8988T (cell line): ENCODE data around the gene ITPR1.

Source experiments
- DNase-seq: peaks from one replicate; pipeline ENCODE4 v3.0.0; 2011

ITPR1 gene

DNA sequence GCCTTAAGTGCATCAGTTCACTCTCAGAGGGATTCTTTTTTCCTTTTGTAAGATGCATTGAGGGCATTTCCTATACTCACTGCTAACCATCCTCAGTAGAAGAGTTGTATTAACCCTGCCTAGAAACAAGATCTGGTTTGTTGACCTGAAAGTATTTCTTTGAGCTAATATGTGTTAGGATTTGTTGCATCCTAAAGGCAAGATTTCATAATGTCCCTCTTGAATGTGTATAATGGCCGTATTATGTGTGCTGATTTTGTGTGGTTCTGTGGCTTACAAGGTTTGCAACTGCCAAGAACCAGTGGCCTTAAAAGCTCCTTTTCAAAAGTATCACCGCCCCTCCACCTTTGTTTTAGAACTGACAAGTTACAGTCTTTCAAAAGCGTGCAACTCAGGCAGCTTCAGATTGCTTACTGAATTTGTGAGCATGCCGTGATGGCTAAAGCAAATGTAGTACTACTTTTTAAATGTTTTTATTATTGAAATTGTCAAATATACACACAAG lies 304.1 kb downstream of the ITPR1 start:
- no peak for DNase-seq

DNA sequence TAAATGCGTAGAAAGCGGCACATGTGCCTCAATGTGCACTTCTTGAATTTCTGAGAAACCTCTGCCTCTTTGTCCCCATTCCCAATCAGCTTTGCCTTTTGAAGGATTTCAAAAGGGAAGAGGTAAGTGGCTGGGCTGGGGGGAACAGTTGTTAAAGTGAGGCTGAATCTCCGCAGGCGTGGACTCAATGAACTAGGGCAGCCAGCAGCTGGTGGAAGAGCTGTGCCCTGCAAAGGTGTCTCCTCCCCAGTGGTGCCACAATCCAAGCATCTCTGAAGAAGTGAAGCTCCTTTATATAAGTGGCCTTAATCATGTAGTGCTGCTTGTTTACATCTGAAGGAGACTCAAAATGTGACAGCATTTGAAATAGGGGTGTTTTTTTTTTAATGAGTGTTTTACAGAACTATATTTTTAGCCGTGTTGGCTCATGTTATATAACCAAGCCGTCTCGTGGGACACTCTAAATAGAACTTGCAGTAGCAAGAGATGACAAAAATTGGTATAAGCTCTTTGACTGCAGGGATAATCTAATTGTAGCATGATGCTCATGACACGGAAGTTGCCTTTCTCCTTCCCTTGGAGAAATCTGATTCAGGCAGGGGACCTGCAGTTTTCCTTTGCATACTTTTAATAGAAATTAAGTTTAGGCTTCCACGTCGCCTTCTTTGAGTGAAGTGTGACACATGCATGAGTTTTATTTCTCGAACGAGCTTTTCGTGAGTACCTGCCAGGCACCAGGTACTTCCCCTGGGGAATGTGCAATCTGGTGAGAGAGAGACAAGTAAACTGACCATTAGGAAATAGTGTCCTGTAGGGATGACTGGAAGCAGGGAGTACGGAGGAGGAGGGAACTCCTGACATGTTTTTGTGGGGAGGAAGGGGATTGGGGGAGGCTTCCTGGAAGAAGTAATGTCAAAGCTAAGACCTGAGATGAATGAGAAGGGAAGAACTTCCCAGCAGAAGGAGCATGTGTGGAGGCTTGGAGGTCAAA lies 306.4 kb downstream of the ITPR1 start:
- no peak for DNase-seq

DNA sequence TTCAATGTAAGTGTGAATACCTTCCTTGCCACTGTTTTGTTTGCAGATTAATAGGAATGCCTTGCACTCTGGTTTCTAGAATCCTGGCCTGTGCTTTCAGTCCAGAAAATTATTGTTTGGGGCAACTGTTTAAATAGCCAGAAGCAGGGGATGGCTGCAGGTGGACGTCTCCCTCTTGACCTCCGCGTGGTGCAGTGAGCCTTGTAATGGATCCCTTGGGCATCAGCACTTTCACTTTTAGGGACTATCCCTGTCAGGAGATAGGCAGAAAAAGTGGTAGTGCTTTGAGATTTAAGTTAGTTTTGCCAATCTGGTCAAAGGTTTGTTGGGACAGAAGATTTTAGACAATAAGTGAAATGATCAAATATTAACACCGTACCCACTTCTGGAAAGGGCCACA lies 307.4 kb downstream of the ITPR1 start:
- no peak for DNase-seq

DNA sequence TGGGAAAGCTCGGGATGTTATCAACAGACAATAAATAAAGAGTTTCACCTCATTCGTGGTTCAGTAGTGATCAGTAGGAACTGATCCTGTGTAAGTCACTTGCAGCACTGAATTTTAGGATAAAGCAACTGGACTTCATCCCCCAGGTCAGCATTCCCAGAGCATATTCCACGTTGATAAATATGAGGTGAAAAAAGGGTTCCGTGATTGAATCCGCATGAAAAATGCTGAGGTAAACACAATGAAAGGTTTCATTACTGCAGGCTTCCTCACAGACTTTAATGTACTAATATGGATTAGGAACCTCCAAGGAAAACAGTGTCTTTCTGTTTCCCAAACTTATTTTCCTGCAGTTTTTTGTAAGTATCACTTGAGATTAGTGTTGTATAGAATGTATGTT lies 308.7 kb downstream of the ITPR1 start:
- no peak for DNase-seq

DNA sequence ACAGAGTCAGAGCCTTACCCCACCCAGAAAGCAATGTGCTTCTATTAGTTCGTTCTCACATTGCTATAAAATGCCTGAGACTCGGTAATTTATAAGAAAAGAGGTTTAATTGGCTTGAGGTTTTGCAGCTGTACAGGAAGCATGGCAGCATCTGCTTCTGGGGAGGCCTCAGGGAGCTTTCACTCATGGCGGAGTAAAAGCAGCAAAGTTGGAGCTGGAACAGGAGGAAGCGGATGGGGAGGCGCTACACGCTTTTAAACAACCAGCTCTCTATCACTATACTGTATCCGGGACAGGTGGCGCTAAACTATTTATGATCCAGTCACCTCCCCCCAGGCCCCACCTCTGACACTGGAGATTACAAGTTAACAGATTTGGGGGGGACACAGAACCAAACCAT lies 309.8 kb downstream of the ITPR1 start:
- no peak for DNase-seq

DNA sequence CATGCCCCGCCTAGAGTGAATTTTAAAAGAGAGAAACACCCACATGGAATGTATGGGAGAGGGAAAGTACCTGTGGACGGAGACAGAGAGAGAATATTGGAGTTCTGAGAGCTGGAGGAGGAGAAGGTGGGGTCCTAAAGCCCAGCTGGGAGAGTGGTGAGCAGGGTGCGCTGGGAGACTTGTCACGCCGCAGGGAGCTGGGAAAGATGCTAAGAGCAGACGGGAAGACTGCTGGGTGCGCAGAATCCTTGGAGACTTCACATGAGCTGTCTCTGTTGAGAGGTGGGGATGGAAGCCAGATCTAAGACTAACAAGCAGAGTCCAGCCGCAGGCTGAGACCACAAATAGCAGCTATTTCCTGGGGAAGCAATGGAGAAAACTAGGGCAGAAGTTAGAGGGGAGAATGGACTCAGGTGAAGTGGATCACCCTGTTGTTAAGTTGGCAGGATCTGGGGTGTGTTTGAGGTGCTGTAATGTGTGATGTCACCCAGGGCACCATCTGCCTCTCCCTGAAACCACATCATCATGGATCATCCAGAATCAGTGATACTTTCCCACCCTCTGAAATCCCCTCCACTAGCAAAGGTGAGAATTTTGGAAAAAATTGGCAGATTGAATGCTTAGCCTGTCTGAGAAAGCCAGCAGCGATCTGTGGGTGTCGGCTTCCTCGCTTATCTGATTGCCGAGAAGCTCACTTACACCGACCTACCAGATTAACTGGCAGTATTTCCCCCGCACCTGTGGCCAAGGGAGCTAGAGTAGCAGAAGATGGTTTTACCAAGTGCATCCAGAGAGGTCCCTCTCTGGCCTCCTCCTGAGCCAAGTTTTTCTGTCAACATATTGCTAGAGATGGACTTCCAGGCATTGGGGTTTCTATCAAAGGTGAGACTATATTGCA lies 311.3 kb downstream of the ITPR1 start:
- no peak for DNase-seq

DNA sequence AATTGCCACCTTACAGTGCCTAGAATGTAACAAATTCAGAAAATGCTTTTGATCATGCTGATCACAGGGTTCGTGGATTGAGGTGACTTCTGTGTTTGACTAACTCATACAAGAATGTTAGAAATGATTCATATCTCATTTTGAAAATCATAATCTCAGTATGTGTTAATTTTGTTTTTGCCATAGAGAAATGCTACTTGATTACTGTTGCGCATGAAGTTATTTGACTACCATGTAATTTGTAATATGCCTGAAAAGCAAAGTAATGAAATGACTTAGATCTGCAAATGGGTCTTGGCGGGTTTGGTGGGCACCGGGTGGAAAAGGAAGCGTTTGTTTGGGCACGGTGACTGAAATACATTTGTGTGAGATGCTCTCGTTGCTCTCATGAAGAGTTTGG lies 312.5 kb downstream of the ITPR1 start:
- no peak for DNase-seq

DNA sequence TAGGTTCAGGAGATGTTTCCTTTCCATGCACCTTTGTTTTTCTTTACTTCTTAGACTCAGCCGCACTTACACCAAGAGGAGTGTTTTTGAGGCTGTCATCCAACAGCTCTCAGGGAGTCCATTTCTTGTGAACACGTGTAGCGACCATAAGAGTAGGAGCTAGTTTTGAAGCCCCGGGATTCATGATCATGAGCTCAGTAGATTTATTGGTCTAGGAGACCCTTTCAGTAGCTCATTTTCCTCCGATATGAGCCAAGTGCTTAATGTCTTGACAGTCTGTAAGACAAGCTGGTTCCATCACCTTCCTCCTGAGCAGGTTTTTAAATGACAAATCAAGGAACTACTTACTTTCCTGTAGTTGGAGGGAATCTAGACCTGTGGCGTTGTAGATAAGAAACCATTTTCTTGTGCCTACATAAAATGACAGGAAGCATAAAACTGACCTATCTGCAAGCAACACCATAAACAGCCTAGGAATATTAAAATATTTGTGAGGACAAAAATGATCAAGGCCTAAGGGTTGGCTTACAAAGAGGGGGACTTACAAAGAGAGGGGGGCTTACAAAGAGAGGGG lies 313.5 kb downstream of the ITPR1 start:
- no peak for DNase-seq

DNA sequence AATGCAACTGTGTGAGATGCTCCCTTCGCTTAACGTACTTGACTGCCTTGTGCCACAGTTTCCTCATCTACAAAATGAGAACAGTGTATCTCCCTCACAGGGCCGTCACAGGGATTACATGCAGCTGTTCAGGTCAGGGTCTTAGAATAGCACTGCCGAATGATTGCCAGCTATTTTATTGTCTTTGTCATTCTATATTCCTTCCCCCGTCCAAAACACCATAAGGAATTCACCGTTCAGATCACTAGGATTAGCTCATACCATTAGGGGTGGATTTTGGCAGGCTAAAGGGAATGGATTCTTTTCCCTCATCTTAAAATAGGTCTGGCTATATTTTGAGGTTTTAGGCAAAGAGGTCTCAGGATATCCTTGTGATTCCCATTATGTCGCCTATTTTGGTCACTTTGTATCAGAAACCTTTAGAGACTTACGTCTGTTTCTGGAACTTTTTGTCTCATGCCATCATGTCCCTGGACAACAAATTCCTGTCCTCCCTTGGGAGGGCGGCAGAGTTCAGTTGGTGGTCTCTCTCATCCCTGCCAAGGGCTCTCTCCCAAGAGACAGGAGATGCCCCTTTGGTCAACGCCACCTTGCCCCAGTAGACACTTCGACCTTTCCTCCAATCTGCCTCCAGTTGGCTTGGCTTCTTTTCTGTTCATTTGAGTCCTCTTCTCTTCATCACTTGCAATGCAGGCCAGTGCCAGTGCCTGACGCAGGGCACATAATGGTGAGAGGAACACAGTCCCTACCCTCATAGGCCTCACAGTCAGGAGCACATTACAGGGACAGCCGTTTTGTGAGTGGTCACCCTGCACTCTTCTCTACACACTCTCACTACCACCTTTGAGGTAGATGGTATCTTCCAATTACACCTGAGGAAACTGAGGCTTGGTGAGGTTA lies 314.5 kb downstream of the ITPR1 start:
- DNase-seq: no peak

DNA sequence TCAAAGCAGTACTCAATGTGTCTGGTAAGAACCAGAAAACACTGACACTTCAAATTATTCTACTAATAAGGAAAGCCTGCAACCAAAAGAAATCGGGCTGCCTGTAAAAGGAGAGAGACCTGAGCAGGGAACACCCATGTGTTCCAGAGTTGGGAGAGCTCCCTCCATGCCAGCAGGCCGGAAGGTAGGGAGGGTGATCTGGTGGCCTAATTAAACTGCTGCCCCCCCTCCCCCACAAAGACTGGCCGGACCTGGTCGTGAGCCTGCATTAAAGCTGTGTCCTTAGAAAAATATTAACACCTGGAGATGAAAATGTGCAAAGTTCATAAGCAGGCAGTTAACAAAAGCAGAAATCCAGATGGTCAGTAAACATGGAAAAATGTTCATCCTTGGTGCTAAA lies 315.5 kb downstream of the ITPR1 start:
- DNase-seq: no peak

DNA sequence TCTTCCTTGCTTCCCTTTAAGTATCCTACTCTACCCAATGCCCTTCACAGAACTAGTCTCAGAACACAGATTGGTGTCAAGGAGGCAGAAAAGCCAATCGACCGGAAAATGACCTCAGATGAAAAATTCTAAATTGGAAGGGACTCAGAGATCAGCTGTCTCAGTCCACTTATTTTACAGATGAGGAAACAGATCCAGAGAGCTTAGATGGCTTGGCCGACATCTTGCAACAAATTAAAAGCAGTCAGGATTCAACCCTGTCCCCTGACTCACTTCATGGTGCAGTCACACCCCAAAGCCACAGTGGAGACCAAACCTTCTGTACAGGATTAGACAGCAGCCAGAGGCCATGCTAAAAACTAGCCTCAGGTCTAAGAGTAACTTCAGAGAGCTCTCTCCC lies 316.8 kb downstream of the ITPR1 start:
- DNase-seq: no peak

DNA sequence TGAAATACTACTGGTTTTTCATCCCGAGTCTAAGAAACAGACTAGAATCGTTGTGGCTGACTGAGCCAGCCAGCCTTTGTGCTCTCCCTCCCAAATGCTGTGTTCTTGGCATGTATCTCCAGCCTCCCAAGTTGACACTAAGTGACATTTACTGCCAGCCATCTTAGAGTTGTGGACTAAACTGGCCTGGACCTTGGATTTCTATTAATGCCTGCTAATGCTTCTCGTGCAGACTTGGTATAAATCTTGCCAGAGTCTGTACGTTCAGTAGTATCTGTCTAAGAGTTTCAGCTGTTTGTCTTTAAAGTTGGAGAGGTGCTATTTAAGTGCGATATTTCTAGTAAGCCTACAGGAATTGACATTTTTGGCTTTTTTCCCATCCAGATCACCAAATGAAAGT lies 319.4 kb downstream of the ITPR1 start:
- no peak for DNase-seq

DNA sequence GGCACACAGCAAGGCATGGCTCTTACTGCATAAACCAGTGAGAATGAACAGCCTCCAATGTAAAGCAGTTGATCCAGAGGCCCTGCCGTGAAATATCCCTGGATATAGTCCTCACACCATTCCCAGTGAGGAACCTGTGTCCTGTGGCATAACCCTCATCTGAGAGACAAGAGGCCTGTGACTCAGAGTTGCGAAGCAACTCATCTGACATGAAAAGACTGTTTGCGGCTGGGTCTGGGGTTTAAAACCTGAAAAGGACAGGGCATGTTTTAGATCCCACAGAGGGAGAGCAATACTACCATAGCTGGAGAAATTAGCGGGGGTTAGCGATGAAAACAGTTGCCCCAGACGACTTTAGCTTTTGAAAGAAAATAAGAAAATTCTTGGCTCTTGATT lies 320.8 kb downstream of the ITPR1 start:
- no peak for DNase-seq

DNA sequence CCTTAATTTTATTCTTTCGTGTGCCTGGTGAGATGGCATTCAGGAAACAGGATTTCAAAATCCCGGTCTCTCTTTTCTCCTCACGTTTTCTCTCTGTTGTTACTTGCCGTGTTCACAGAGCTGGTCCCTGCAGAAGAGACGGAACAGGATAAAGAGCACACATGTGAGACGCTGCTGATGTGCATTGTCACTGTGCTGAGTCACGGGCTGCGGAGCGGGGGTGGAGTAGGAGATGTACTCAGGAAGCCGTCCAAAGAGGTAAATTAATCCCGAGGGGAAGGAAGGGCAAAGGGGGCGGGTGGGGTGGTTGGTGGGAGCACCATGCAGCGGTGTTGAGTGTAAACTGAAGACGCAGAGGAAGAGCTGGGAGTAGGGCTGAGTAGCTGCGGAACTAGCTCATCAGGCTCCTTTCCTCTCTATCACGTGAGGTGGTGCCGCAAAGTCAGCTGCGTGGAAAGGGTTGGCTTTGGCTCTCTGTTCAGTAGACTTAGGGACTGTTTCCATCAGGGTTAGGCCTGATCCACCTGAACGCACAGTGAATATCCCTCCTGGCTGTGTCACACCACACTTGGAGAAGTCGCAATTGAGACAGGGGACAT lies 321.3 kb downstream of the ITPR1 start:
- no peak for DNase-seq

DNA sequence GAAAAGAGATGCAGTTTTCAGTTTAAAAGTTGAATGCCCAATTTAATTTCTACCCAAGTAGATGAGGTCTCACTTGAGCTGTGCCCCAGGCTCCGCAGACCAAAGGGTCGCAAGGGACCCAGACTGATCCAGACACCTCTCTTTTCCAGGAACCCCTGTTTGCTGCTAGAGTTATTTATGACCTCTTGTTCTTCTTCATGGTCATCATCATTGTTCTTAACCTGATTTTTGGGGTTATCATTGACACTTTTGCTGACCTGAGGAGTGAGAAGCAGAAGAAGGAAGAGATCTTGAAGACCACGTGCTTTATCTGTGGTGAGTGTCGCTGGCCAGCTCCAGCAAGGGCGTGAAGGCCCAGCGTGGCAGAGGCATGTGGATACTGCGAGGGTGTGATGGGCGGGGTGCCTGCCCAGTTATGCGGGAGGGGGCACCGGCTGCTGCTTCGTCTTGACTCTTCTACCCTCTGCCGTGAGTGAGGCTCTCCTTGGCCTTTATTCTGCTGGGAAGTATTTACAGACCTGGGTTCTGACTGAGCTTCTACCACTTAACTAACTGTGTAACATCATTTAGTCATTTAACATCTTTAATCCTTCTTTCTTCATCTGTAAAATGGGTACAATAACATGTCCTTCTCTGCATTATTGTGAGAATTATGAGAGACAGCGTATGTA lies 321.9 kb downstream of the ITPR1 start:
- no peak for DNase-seq

DNA sequence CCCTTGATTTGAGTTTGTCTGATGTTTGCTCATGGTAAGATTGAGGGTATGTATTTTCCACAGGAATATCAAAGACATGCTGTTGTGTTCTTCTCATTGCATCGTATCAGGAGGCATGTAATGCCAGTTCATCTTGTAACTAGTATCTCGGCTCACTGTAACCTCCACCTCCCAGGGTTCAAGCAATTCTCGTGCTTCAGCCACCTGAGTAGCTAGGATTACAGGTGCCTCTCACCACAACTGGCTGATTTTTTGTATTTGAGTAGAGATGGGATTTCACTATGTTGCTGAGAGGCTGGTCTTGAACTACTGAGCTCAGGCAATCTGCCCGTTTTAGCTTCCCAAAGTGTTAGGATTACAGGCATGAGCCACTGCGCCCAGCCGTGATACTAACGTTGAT lies 323.2 kb downstream of the ITPR1 start:
- DNase-seq: no peak

DNA sequence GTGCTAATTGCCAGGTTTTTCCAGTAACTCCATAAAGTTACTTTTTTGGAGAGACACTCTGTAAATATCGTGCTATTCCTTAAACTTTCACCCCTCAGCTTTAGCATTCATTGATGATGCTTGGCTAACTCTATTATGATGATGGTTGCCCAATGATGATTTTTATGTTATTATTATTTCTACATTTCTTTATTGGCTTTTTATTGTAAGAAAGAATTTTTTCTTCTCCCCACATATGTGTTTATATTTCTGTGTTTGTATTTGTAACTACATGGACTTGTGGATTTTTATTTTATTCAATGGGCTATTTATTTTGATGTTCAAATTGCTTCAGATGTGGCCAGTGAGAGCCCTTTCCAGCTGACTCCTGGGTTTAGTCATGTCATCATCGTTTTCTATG lies 323.6 kb downstream of the ITPR1 start:
- DNase-seq: no peak

DNA sequence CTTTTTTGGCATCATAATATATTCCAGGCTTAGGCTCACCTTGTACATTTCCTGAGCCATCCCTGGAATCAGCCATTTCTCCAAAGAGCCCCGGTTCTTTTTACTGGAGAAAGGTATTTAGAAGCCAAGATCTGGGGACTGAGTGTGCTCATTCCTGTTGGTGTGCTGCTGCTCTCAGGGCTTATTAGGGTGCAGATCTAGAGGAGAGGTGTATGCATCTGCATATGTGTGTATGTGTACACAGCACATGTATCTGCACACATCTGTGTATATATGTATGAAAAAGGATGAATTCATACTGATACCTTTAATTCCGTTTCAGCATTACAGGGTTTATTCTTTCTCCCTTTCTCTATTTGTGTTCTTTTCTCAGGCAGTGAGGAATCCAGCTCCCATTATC lies 324.0 kb downstream of the ITPR1 start:
- DNase-seq: no peak

DNA sequence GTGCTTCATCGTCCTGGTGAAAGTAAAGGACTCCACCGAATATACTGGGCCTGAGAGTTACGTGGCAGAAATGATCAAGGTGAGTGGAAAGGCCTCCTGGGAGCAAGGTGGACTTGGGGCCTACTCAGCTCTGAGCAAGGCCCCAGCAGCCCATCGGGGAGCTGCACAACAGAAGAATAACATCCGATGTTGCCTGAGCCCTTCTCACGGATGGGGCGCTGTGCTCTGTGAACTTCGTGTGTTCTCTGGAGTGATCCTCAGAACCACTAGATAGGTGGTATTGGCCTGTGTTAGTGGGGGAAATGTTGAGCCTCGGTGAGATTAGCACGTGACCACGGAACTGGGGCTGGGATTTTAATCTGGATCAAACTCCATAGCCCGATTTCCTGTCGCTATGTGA lies 325.0 kb downstream of the ITPR1 start:
- DNase-seq: no peak

DNA sequence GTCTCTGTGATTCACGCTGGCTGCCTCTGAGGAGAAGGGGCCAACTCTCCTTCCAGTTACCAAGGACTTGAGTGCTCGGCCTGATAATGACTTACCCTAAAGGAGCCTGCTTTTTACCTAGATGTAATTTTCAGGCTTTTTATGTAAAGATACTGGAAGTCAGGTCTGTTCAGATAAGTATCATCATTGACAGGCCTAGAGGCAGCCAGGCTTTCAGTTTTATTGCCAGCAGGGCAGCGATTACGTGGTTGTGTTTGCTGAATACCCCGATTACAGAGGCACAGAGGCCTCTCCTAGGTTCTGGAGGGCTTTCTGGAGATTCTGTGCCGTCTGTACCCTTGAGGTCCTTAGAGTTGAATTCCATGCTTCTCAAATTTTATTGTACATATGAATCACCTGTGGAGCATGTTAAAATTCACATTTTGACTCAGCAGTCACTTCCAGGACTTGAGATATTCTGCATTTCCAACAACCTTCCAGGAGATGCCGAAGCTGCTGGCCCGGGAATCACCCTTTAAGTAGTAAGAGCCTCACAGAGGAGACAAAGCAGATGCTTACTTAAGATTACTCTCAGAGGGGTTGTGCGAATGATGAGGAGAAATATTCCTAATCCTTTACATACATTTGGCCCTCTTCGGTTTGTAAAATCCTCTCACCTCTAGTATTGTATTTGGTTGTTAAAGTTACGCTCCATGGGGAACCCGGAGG lies 326.0 kb downstream of the ITPR1 start:
- DNase-seq: no peak

DNA sequence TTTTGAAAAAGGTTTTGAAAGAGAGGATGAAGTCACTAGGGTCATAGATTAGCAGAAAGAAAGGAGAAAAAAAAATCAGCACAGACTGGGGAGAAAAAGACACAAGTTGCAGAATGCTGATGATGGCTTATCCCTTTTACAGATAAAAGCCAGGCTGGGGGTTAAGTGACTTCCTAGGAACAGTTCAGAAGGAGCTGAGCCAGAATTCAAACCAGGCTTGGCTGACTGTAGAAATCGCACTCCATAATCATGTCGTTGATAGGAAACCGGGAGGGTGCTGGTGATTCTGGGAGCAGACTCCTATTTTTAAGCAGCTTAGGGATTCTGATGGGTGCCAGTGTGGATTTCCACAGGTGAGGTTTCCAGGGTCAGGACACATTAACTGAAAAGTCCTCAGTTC lies 326.6 kb downstream of the ITPR1 start:
- no peak for DNase-seq
